Kidney epithelial cell (primary cell): ENCODE measurements around the gene KLRK1. TPM values are rescaled to one million over a fixed set of nuclear protein-coding genes. Genes with fewer than 3 reads are reported as not detected.

Experiments used
- DNase-seq: peaks from one replicate; pipeline ENCODE4 v3.0.0-alpha.2; 2010; ENCODE audit warnings: low read depth
- H3K27me3 ChIP-seq: 2 replicates; pipeline ENCODE4 v1.6.0; 2011; ENCODE audit warnings: low read length; ENCODE audit not compliant: control insufficient read depth, insufficient read depth
- H3K36me3 ChIP-seq: 2 replicates; pipeline ENCODE4 v1.5.1; 2011; ENCODE audit warnings: low read length; ENCODE audit not compliant: control insufficient read depth, insufficient read depth
- H3K4me3 ChIP-seq: 2 replicates; pipeline ENCODE4 v1.5.1; 2011; ENCODE audit warnings: low read depth, mild to moderate bottlenecking, control low read depth, low read length
- CTCF ChIP-seq: IDR thresholded peaks from 2 replicates; pipeline ENCODE4 v1.5.1; 2011; ENCODE audit warnings: mild to moderate bottlenecking, moderate library complexity, low read length, control low read depth, inconsistent platforms; ENCODE audit not compliant: insufficient read depth, poor library complexity, severe bottlenecking
- total RNA-seq: library from RNA; depleted of rRNA; stranded (reverse); fragments of >200 nt; gene quantifications from 2 replicates; pipeline ENCODE4 v1.2.3, GENCODE V29; 2015

KLRK1 gene
- total RNA-seq, 1 donor from 2014 or later, result not detected

GRCh38 chr12:10408842-10409241, 19.0 kb upstream of the KLRK1 start:
- no peak for DNase-seq
- no peak overlapping the region for H3K4me3 ChIP-seq
- H3K36me3 ChIP-seq, result no peaks in the 10 kb centered on the region
- H3K27me3 ChIP-seq, result no peaks in the 10 kb centered on the region
- TF ChIP-seq CTCF, result no peak

DNA sequence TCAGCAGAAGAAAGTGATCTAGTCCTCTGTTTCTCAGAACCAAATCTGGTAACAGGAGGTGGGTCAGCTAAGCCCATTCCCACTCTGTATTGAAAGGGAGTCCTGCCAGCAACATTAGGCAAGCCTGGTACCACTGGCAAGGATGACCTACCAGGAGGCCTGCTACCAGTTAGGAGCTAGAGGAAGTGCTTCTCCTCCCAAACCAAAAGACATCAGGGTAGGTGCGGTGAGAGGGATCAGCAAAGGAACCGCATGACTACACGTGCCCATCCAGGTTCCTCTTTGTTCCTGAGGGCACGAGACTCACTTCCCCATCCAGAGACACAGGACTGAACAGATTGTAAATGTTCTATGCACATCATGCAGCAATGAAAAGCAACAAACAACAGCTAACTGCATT, 16.9 kb upstream of the KLRK1 start:
- H3K27me3 ChIP-seq, result no peaks in the 10 kb centered on the region
- H3K4me3 ChIP-seq, result no peak overlapping the region
- no peaks in the 10 kb centered on the region for H3K36me3 ChIP-seq
- TF ChIP-seq CTCF, result no peak
- no peak for DNase-seq

GRCh38 chr12:10405294-10405693, 15.5 kb upstream of the KLRK1 start:
- no peak for DNase-seq
- Histone ChIP-seq H3K27me3 (no peaks in the 10 kb centered on the region), H3K36me3 (no peaks in the 10 kb centered on the region), H3K4me3 (no peak overlapping the region)
- TF ChIP-seq CTCF, result no peak

GRCh38 chr12:10404798-10405197, 15.0 kb upstream of the KLRK1 start:
- H3K27me3 ChIP-seq, result no peaks in the 10 kb centered on the region
- DNase-seq, result no peak
- no peak for TF ChIP-seq CTCF
- H3K4me3 ChIP-seq, result no peak overlapping the region
- H3K36me3 ChIP-seq, result no peaks in the 10 kb centered on the region

GRCh38 chr12:10400829-10401228, 11.0 kb upstream of the KLRK1 start:
- DNase-seq, result no peak
- Histone ChIP-seq H3K4me3 (no peak overlapping the region), H3K36me3 (no peaks in the 10 kb centered on the region), H3K27me3 (no peaks in the 10 kb centered on the region)
- no peak for TF ChIP-seq CTCF

DNA sequence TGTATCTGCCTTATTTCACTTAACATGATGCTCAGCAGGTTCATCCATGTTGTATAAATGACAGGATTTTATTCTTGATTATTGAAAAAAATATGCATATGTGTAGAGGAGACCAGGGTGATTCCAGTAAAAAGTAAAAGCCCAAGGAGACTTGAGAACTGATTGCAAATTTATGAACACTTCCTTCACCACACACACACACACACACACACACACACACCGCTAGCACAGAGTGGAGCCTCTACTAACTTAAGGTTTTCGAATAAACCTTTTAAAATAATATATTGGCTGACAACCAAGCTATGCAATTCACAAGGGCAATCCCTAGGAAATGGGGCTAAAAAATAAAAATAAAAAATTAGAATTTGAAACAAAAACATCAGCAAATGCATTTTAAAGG, 8.3 kb upstream of the KLRK1 start:
- DNase-seq, result no peak
- Histone ChIP-seq H3K36me3 (no peaks in the 10 kb centered on the region), H3K4me3 (no peak overlapping the region), H3K27me3 (no peaks in the 10 kb centered on the region)
- TF ChIP-seq CTCF, result no peak
